ENCODE data around the gene MINDY4.

Gene MINDY4

GRCh38 chr7:30912021-30912730 lies 141.0 kb downstream of the MINDY4 start:
- no peak overlapping the region for H3K4me3 ChIP-seq (replicated peaks; ENCODE audit: insufficient read depth, low read length)

GRCh38 chr7:30912731-30912985 lies 141.4 kb downstream of the MINDY4 start:
- H3K27ac ChIP-seq (replicated peaks), result no peak overlapping the region
- no peak overlapping the region for H3K4me3 ChIP-seq (replicated peaks; ENCODE audit: insufficient read depth, low read length)
- DNase-seq (ENCODE audit: low read depth in 1 of 2, low spot score in 1 of 2), result no peak
- no peaks in the 10 kb centered on the region for H3K27me3 ChIP-seq (ENCODE audit: insufficient read depth, poor library complexity, severe bottlenecking)
- TF ChIP-seq REST (IDR thresholded peaks at IDR 0.05; ENCODE audit: insufficient replicate concordance, low read depth), result no peak
- no peak for TF ChIP-seq CTCF (IDR thresholded peaks at IDR 0.05; ENCODE audit: insufficient read depth, low read length)
- no peak for TF ChIP-seq POLR2AphosphoS5 (IDR thresholded peaks at IDR 0.05; ENCODE audit: low read depth)
- no peak for TF ChIP-seq SPI1 (IDR thresholded peaks at IDR 0.05; ENCODE audit: borderline replicate concordance, low read depth)
- no peak for TF ChIP-seq GABPA (IDR thresholded peaks at IDR 0.05; ENCODE audit: low read depth)

More at GRCh38 chr7:30912021-30912730, 141.0 kb downstream of the MINDY4 start:
- Histone ChIP-seq H3K27ac (replicated peaks) (no peak overlapping the region), H3K27me3 (ENCODE audit: insufficient read depth, poor library complexity, severe bottlenecking) (no peaks in the 10 kb centered on the region)
- no peak for DNase-seq (ENCODE audit: low read depth in 1 of 2, low spot score in 1 of 2)
- TF ChIP-seq CTCF (IDR thresholded peaks at IDR 0.05; ENCODE audit: insufficient read depth, low read length) (no peak), SPI1 (IDR thresholded peaks at IDR 0.05; ENCODE audit: borderline replicate concordance, low read depth) (no peak), POLR2AphosphoS5 (IDR thresholded peaks at IDR 0.05; ENCODE audit: low read depth) (no peak), REST (IDR thresholded peaks at IDR 0.05; ENCODE audit: insufficient replicate concordance, low read depth) (no peak), GABPA (IDR thresholded peaks at IDR 0.05; ENCODE audit: low read depth) (no peak)

- H3K4me3 ChIP-seq (replicated peaks; ENCODE audit: insufficient read depth, low read length), result no peak overlapping the region
- no peak for DNase-seq (ENCODE audit: low read depth in 1 of 2, low spot score in 1 of 2)
- H3K27ac ChIP-seq (replicated peaks), result no peak overlapping the region
- TF ChIP-seq GABPA (IDR thresholded peaks at IDR 0.05; ENCODE audit: low read depth), result no peak
- no peak for TF ChIP-seq CTCF (IDR thresholded peaks at IDR 0.05; ENCODE audit: insufficient read depth, low read length)
- no peak for TF ChIP-seq REST (IDR thresholded peaks at IDR 0.05; ENCODE audit: insufficient replicate concordance, low read depth)
- H3K27me3 ChIP-seq (ENCODE audit: insufficient read depth, poor library complexity, severe bottlenecking), result no peaks in the 10 kb centered on the region
Observed at GRCh38 chr7:30912986-30913811, 142.0 kb downstream of the MINDY4 start.

All from HL-60 (cell line).